Mesenchymal stem cell (in vitro differentiated cells and primary cell): Measurements from ENCODE around the gene PSTPIP1.
A peak's percentile ranks its signal among the peaks of the same experiment; 100 is the strongest.

ENCODE experiments used
- DNase-seq: peaks from one replicate; pipeline ENCODE4 v3.0.0-alpha.2; 2013
- H2AFZ ChIP-seq: one replicate; pipeline ENCODE4 v1.6.1; 2013; ENCODE audit warnings: low read depth, mild to moderate bottlenecking, control low read depth, inconsistent platforms, low read length, moderate library complexity
- H2AK5ac ChIP-seq: 2 replicates; pipeline ENCODE4 v1.6.1; 2013; ENCODE audit warnings: low read length, moderate library complexity, mild to moderate bottlenecking, inconsistent platforms; ENCODE audit not compliant: severe bottlenecking
- H2BK120ac ChIP-seq: one replicate; pipeline ENCODE4 v1.6.1; 2013; ENCODE audit warnings: low read depth, mild to moderate bottlenecking, inconsistent platforms, low read length, moderate library complexity
- H2BK12ac ChIP-seq, 2 experiments: one replicate each; pipeline ENCODE4 v1.6.1; 2013; ENCODE audit warnings: inconsistent platforms in 2 of 2, low read length in 2 of 2, mild to moderate bottlenecking in 2 of 2, moderate library complexity in 2 of 2, control low read depth in 1 of 2
- H2BK15ac ChIP-seq: one replicate; pipeline ENCODE4 v1.6.1; 2013; ENCODE audit warnings: mild to moderate bottlenecking, low read depth, inconsistent platforms; ENCODE audit not compliant: poor library complexity, severe bottlenecking
- H2BK5ac ChIP-seq: 2 replicates; pipeline ENCODE4 v1.6.1; 2013; ENCODE audit warnings: low read depth, mild to moderate bottlenecking, low read length, control low read depth, inconsistent platforms; ENCODE audit not compliant: poor library complexity, severe bottlenecking
- H3K14ac ChIP-seq, 2 experiments: one replicate each; pipeline ENCODE4 v1.6.1; 2013; ENCODE audit warnings: inconsistent platforms in 2 of 2, low read length in 2 of 2, control low read depth in 1 of 2, mild to moderate bottlenecking in 1 of 2, moderate library complexity in 1 of 2
- H3K18ac ChIP-seq, 2 experiments: one replicate each; pipeline ENCODE4 v1.6.1; 2013; ENCODE audit warnings: inconsistent platforms in 2 of 2, low read length in 2 of 2, control low read depth in 1 of 2, low read depth in 1 of 2, mild to moderate bottlenecking in 1 of 2
- H3K23ac ChIP-seq, 2 experiments: one replicate each; pipeline ENCODE4 v1.6.1; 2013; ENCODE audit warnings: inconsistent platforms in 2 of 2, low read length in 2 of 2, mild to moderate bottlenecking in 2 of 2, moderate library complexity in 2 of 2, control low read depth in 1 of 2
- H3K27ac ChIP-seq: 2 replicates; pipeline ENCODE4 v1.5.1; 2013; ENCODE audit warnings: mild to moderate bottlenecking, moderate library complexity, low read length, control low read depth, inconsistent platforms; ENCODE audit not compliant: poor library complexity, severe bottlenecking
- H3K27me3 ChIP-seq, 2 experiments: 2 replicates each; pipeline versions ENCODE4 v1.6.1 to v1.7.0; 2013; ENCODE audit warnings: low read length in 2 of 2, mild to moderate bottlenecking in 2 of 2, moderate library complexity in 2 of 2, control low read depth in 1 of 2, inconsistent platforms in 1 of 2; ENCODE audit not compliant: control insufficient read depth in 1 of 2, insufficient read depth in 1 of 2
- H3K36me3 ChIP-seq, 2 experiments: 2 replicates each; pipeline versions ENCODE4 v1.6.1 to v1.7.0; 2013; ENCODE audit warnings: low read length in 2 of 2, control low read depth in 1 of 2, inconsistent platforms in 1 of 2, low read depth in 1 of 2, mild to moderate bottlenecking in 1 of 2; ENCODE audit not compliant: insufficient read depth in 2 of 2, control insufficient read depth in 1 of 2
- H3K4ac ChIP-seq, 2 experiments: one replicate each; pipeline ENCODE4 v1.6.1; 2013; ENCODE audit warnings: inconsistent platforms in 2 of 2, low read length in 2 of 2, mild to moderate bottlenecking in 2 of 2, moderate library complexity in 2 of 2, control low read depth in 1 of 2, low read depth in 1 of 2
- H3K4me1 ChIP-seq: 2 replicates; pipeline ENCODE4 v1.6.1; 2013; ENCODE audit warnings: low read depth, low read length, control low read depth; ENCODE audit not compliant: control insufficient read depth, insufficient read depth
- H3K4me2 ChIP-seq: 2 replicates; pipeline ENCODE4 v1.6.1; 2013; ENCODE audit warnings: low read length, mild to moderate bottlenecking, inconsistent platforms; ENCODE audit not compliant: poor library complexity, severe bottlenecking
- H3K4me3 ChIP-seq, 2 experiments: 2 replicates each; pipeline versions ENCODE4 v1.5.1 to v1.7.0; 2013; ENCODE audit warnings: low read length in 2 of 2, mild to moderate bottlenecking in 2 of 2, control low read depth in 1 of 2, low read depth in 1 of 2; ENCODE audit not compliant: insufficient read depth in 1 of 2
- H3K79me1 ChIP-seq: replicated peaks from 2 replicates; pipeline ENCODE4 v1.6.1; 2013; ENCODE audit warnings: mild to moderate bottlenecking, control low read depth, low read length, inconsistent platforms; ENCODE audit not compliant: poor library complexity, severe bottlenecking
- H3K9ac ChIP-seq: 2 replicates; pipeline ENCODE4 v1.7.0; 2013; ENCODE audit warnings: mild to moderate bottlenecking, low read length, moderate library complexity
- H3K9me3 ChIP-seq: 2 replicates; pipeline ENCODE4 v1.7.0; 2013; ENCODE audit warnings: mild to moderate bottlenecking, low read length; ENCODE audit not compliant: control insufficient read depth
- H4K8ac ChIP-seq: one replicate; pipeline ENCODE4 v1.6.1; 2013; ENCODE audit warnings: inconsistent platforms, mild to moderate bottlenecking, low read length, moderate library complexity
- H4K91ac ChIP-seq: one replicate; pipeline ENCODE4 v1.6.1; 2013; ENCODE audit warnings: mild to moderate bottlenecking, low read length, inconsistent platforms
- WGBS: methylation state at CpG from one replicate; pipeline ENCODE4 v1.1.7; 2013; ENCODE audit warnings: mixed read lengths; 5-methylcytosine and 5-hydroxymethylcytosine counted together

PSTPIP1 gene

DNA sequence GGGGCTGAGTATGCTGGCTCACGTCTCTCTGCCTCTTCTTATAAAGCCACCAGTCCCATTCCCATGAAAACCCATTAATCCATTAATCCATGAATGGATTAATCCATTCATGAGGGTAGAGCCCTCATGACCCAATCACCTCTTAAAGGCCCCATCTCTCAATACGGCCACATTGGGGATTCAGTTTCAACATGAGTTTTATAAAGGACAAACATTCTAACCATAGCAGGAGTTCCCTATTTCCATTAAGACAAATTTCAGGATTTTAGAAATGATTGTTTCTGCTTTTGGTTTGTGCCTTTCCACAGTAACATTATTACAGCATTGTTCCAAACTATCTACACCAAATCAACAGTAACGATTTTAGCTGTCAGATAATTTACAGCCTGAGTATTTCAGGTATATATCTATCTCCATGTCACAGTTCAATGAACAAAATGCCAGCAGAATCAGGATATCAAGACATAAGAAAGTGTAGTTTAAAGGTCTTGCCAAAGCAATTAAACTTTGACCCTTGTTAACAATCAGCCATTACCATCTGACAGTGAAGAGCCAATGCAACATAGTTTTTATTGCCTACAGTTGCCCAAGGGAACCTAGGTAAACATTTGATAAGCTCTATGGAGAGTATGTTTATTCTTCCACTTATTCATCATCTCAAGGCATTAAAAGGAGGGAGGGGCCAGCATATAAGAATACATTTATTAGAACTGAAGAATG, 72.2 kb downstream of the PSTPIP1 start:
- peak; percentile 39 for DNase-seq
- Histone ChIP-seq H3K23ac (no peak overlapping the region), H2BK12ac (no peak overlapping the region), H4K8ac (no peak overlapping the region), H3K4me3 (no peak overlapping the region), H3K79me1 (peaks cover 1% of the 10 kb centered on the region), H3K18ac (peak overlapping the region in 1 of 2 experiments; percentile 43), H2BK120ac (no peak overlapping the region), H2AK5ac (no peak overlapping the region), H3K27ac (no peak overlapping the region), H3K9me3 (no peaks in the 10 kb centered on the region), H3K27me3 (no peaks in the 10 kb centered on the region), H3K36me3 (peaks cover 0 to 9% of the 10 kb centered on the region in 2 experiments), H4K91ac (no peak overlapping the region), H3K4me2 (no peak overlapping the region), H3K9ac (no peak overlapping the region), H3K14ac (no peak overlapping the region), H2BK5ac (no peak overlapping the region), H3K4me1 (peaks cover 2% of the 10 kb centered on the region), H3K4ac (no peak overlapping the region), H2BK15ac (no peak overlapping the region), H2AFZ (no peak overlapping the region)
- WGBS, result 100% methylated on average over 2 of the region's 3 CpGs

DNA sequence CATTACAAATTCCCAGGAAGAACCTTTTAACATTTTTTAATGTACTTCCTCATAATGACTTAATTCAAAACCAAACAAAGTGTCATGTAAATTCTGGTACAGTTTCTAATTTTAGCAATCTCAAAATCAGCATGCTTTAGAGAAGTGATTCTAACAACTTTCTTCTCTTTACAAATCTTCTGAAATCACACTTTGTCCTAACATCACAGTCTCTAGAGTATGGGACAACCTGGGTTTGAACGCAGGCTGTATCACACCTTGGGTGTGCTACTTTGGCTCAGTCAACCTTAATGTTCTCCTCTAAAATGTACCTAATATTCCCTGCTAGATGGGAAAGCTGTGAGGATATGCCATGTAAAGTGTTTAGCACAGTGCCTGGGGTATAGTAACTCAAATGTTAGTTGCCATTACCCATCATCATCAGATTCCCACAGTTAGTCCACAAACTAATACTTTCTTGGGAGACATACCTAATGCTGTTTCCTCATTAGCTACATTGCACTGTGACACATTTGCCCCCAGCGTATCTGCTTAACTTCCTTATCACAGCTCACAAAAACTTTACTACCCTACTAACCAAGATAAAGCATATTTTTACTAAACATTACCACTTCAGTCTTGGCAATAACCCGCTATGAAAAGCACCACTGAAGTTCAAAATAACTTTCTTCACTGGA, 72.9 kb downstream of the PSTPIP1 start:
- Histone ChIP-seq H2BK120ac (no peak overlapping the region), H3K23ac (no peak overlapping the region), H4K8ac (no peak overlapping the region), H3K4me1 (peaks cover 2% of the 10 kb centered on the region), H2BK12ac (no peak overlapping the region), H3K14ac (no peak overlapping the region), H2BK15ac (no peak overlapping the region), H3K9ac (no peak overlapping the region), H3K9me3 (no peaks in the 10 kb centered on the region), H2AFZ (no peak overlapping the region), H2AK5ac (no peak overlapping the region), H3K79me1 (peaks cover 1% of the 10 kb centered on the region), H3K4me3 (no peak overlapping the region), H3K27ac (no peak overlapping the region), H4K91ac (no peak overlapping the region), H2BK5ac (no peak overlapping the region), H3K4ac (no peak overlapping the region), H3K36me3 (peaks cover 0 to 9% of the 10 kb centered on the region in 2 experiments), H3K18ac (no peak overlapping the region), H3K27me3 (no peaks in the 10 kb centered on the region), H3K4me2 (no peak overlapping the region)
- WGBS, result 89% methylated on average over 3 of the region's 3 CpGs
- no peak for DNase-seq

DNA sequence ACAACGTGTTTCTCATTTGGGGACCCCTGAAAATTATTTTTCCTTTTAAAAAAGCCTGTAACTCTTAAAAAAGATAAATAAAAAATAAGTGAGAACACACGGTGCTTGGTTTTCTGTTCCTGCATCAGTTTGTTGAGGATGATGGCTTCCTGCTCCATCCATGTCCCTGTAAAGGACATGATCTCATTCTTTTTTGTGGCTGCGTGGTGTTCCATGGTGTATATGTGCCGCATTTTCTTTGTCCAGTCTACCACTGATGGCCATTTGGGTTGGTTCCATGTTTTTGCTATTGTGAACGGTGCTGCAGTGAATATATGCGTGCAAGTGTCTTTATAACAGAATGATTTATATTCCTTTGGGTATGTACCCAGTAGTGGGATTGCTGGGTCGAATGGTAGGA, 73.7 kb downstream of the PSTPIP1 start:
- WGBS, result 98% methylated on average over 3 of the region's 7 CpGs

DNA sequence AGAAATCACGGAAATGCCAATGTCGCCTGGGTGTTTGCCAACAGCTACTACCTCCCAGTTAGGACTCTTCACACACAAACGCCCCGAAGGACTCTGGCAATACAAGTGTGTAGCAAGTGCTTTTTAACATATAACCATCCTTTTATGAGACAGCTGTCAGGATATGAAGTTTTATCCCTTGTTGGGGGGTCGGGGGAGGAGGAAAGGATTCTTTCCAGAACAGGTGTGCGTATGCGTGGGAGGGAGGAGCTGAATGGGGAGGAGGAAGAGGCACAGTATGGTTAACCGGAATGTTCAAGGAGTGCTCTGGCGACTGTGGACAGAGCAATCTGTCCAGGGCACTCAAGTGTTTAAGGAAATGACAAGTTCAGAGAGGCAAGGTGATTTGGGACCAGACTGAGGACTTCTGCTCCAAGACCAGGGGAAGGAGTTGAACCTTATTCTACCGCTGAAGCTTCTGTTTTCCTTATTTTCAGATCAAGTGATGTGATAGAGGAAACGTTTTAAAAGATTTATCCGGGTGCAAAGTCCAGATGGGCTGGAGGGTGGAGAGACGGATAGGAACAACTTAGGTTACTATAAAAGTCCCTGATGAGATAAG, 74.7 kb downstream of the PSTPIP1 start:
- H3K4me3 ChIP-seq, result peak overlapping the region; percentile 30 to 87
- H3K4me2 ChIP-seq, result peak overlapping the region; percentile 54
- H2BK120ac ChIP-seq, result no peak overlapping the region
- peak; percentile 32 for DNase-seq
- no peak overlapping the region for H3K4ac ChIP-seq
- no peak overlapping the region for H2BK12ac ChIP-seq
- peaks cover 0 to 6% of the 10 kb centered on the region in 2 experiments for H3K36me3 ChIP-seq
- no peak overlapping the region for H3K14ac ChIP-seq
- peaks cover 2% of the 10 kb centered on the region for H3K4me1 ChIP-seq
- no peak overlapping the region for H3K23ac ChIP-seq
- no peaks in the 10 kb centered on the region for H3K9me3 ChIP-seq
- H4K91ac ChIP-seq, result no peak overlapping the region
- H3K9ac ChIP-seq, result peak overlapping the region; percentile 93
- H3K27me3 ChIP-seq, result peaks cover 0 to 4% of the 10 kb centered on the region in 2 experiments
- WGBS, result 54% methylated on average over 9 of the region's 13 CpGs
- H3K18ac ChIP-seq, result no peak overlapping the region
- H2AFZ ChIP-seq, result no peak overlapping the region
- no peak overlapping the region for H3K27ac ChIP-seq
- H2AK5ac ChIP-seq, result no peak overlapping the region
- no peak overlapping the region for H4K8ac ChIP-seq
- peaks cover 1% of the 10 kb centered on the region for H3K79me1 ChIP-seq
- H2BK15ac ChIP-seq, result no peak overlapping the region
- no peak overlapping the region for H2BK5ac ChIP-seq

More for the DNA sequence above, 73.7 kb downstream of the PSTPIP1 start:
- Histone ChIP-seq H3K4me2 (no peak overlapping the region), H2BK5ac (no peak overlapping the region), H2AK5ac (no peak overlapping the region), H3K4ac (no peak overlapping the region), H4K91ac (no peak overlapping the region), H3K4me1 (peaks cover 2% of the 10 kb centered on the region), H3K9ac (no peak overlapping the region), H2BK15ac (no peak overlapping the region), H3K27me3 (peaks cover 0 to 1% of the 10 kb centered on the region in 2 experiments), H3K23ac (no peak overlapping the region), H4K8ac (no peak overlapping the region), H2AFZ (no peak overlapping the region), H3K27ac (no peak overlapping the region), H3K36me3 (peaks cover 0 to 9% of the 10 kb centered on the region in 2 experiments), H3K9me3 (no peaks in the 10 kb centered on the region), H2BK120ac (no peak overlapping the region), H3K79me1 (peaks cover 1% of the 10 kb centered on the region), H3K4me3 (no peak overlapping the region), H2BK12ac (no peak overlapping the region), H3K18ac (no peak overlapping the region), H3K14ac (no peak overlapping the region)
- DNase-seq, result no peak
